ENCODE measurements around the gene PRKN.

PRKN gene

DNA sequence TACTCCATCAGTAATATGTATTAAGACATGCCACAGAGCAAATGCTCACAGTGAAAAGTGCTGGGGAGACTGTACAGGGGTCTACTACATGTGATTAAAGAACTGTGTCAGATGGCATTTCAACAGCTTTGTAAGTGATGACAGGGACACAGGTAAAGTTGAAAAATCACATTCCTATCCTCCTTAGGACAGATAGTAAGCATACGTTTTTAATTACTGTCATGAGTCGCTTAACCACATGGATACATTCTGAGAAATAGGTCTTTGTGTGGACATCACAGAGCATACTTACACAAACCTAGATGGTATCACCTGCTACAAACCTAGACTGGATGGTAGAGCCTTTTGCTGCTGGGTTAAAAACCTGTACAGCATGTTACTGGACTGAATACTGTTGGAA, 807.9 kb downstream of the PRKN start:
- TF ChIP-seq GABPA (IDR thresholded peaks at IDR 0.05; ENCODE audit: low read depth): no peak
- TF ChIP-seq, protein P1, sequence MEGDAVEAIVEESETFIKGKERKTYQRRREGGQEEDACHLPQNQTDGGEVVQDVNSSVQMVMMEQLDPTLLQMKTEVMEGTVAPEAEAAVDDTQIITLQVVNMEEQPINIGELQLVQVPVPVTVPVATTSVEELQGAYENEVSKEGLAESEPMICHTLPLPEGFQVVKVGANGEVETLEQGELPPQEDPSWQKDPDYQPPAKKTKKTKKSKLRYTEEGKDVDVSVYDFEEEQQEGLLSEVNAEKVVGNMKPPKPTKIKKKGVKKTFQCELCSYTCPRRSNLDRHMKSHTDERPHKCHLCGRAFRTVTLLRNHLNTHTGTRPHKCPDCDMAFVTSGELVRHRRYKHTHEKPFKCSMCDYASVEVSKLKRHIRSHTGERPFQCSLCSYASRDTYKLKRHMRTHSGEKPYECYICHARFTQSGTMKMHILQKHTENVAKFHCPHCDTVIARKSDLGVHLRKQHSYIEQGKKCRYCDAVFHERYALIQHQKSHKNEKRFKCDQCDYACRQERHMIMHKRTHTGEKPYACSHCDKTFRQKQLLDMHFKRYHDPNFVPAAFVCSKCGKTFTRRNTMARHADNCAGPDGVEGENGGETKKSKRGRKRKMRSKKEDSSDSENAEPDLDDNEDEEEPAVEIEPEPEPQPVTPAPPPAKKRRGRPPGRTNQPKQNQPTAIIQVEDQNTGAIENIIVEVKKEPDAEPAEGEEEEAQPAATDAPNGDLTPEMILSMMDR (IDR thresholded peaks at IDR 0.05; ENCODE audit: insufficient read depth, low read length): no peak
- TF ChIP-seq REST (IDR thresholded peaks at IDR 0.05; ENCODE audit: insufficient replicate concordance, low read depth): no peak
- no peak for TF ChIP-seq POLR2AphosphoS5 (IDR thresholded peaks at IDR 0.05; ENCODE audit: low read depth)
- no peak for TF ChIP-seq SPI1 (IDR thresholded peaks at IDR 0.05; ENCODE audit: borderline replicate concordance, low read depth)
- H3K27me3 ChIP-seq (ENCODE audit: insufficient read depth, poor library complexity, severe bottlenecking): no peaks in the 10 kb centered on the region
- no peak overlapping the region for H3K27ac ChIP-seq (replicated peaks)
- DNase-seq (ENCODE audit: low read depth in 1 of 2, low spot score in 1 of 2): no peak
- H3K4me3 ChIP-seq (replicated peaks; ENCODE audit: insufficient read depth, low read length): no peak overlapping the region

- Histone ChIP-seq H3K27ac (replicated peaks) (no peak overlapping the region), H3K4me3 (replicated peaks; ENCODE audit: insufficient read depth, low read length) (no peak overlapping the region), H3K27me3 (ENCODE audit: insufficient read depth, poor library complexity, severe bottlenecking) (no peaks in the 10 kb centered on the region)
- no peak for TF ChIP-seq REST (IDR thresholded peaks at IDR 0.05; ENCODE audit: insufficient replicate concordance, low read depth)
- no peak for TF ChIP-seq GABPA (IDR thresholded peaks at IDR 0.05; ENCODE audit: low read depth)
- TF ChIP-seq SPI1 (IDR thresholded peaks at IDR 0.05; ENCODE audit: borderline replicate concordance, low read depth): no peak
- no peak for TF ChIP-seq POLR2AphosphoS5 (IDR thresholded peaks at IDR 0.05; ENCODE audit: low read depth)
- DNase-seq (ENCODE audit: low read depth in 1 of 2, low spot score in 1 of 2): no peak
These were observed 808.8 kb downstream of the PRKN start for GRCh38 chr6:161918628-161919205.

DNA sequence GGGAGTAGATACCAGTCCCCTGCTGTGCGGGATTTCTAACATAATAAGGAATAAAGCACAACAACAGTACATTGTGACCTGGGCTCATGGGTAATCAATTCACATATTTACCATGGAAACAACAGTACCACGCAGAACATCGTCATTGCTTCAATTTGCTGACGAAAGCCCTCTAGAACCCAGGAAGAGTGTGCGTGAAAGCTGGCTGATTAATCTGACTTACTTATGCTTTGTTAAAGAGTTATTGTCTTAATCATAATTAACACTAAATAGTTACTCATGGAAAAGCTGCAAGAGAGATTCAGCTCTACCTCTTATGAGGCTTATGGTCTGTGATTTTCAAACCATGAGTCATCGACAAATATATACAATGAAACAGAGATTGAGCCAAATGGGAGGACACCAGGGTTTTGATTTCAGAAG, 809.4 kb downstream of the PRKN start:
- no peak overlapping the region for H3K4me3 ChIP-seq (replicated peaks; ENCODE audit: insufficient read depth, low read length)
- no peak for DNase-seq (ENCODE audit: low read depth in 1 of 2, low spot score in 1 of 2)

More for the DNA sequence above, 809.4 kb downstream of the PRKN start:
- TF ChIP-seq, protein P1 (IDR thresholded peaks at IDR 0.05; ENCODE audit: insufficient read depth, low read length): no peak
- TF ChIP-seq POLR2AphosphoS5 (IDR thresholded peaks at IDR 0.05; ENCODE audit: low read depth) (no peak), REST (IDR thresholded peaks at IDR 0.05; ENCODE audit: insufficient replicate concordance, low read depth) (no peak), GABPA (IDR thresholded peaks at IDR 0.05; ENCODE audit: low read depth) (no peak), SPI1 (IDR thresholded peaks at IDR 0.05; ENCODE audit: borderline replicate concordance, low read depth) (no peak)
- Histone ChIP-seq H3K27ac (replicated peaks) (no peak overlapping the region), H3K27me3 (ENCODE audit: insufficient read depth, poor library complexity, severe bottlenecking) (no peaks in the 10 kb centered on the region)
